Measurements from ENCODE around the gene BRINP2. TPM values are rescaled to one million over a fixed set of nuclear protein-coding genes. Genes with fewer than 3 reads are reported as not detected.

The BRINP2 gene
- total and polyA plus RNA-seq, 2 of the 13 experiments (the other 11 are each of a cell fraction or from before 2014, with no cell fraction given), result 0.08 to 0.20 TPM

DNA sequence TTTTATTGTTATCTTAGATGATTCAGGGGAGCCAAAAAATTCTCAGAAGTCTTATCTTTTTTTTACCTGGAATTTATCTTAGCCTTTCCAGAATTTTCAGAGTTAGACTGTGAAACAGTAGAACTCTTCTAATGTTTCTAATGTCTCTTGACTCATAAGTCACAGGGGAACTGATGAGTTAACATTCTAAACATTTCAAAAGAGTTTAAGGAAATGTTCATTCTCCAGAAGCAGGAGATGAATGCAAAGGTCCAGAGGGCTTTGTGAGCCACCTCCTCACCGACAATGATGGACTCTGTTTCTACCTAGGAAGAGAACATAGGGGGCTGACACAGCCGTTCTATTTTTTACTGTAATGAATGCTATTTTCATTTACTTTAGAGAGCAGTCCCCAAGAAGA lies 157.5 kb downstream of the BRINP2 start (continued):
- TF ChIP-seq, protein P1, sequence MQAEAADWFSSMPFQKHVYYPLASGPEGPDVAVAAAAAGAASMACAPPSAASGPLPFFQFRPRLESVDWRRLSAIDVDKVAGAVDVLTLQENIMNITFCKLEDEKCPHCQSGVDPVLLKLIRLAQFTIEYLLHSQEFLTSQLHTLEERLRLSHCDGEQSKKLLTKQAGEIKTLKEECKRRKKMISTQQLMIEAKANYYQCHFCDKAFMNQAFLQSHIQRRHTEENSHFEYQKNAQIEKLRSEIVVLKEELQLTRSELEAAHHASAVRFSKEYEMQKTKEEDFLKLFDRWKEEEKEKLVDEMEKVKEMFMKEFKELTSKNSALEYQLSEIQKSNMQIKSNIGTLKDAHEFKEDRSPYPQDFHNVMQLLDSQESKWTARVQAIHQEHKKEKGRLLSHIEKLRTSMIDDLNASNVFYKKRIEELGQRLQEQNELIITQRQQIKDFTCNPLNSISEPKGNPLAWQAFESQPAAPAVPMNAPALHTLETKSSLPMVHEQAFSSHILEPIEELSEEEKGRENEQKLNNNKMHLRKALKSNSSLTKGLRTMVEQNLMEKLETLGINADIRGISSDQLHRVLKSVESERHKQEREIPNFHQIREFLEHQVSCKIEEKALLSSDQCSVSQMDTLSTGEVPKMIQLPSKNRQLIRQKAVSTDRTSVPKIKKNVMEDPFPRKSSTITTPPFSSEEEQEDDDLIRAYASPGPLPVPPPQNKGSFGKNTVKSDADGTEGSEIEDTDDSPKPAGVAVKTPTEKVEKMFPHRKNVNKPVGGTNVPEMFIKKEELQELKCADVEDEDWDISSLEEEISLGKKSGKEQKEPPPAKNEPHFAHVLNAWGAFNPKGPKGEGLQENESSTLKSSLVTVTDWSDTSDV (CRISPR knock-in tag; IDR thresholded peaks at IDR 0.05), result no peak
- TF ChIP-seq ZNF318 (CRISPR knock-in tag; IDR thresholded peaks at IDR 0.05) (no peak), RAD21 (CRISPR knock-in tag; IDR thresholded peaks at IDR 0.05) (no peak), ZNF484 (CRISPR knock-in tag; IDR thresholded peaks at IDR 0.05; ENCODE audit: borderline replicate concordance, low read depth) (no peak), ZNF75D (CRISPR knock-in tag; IDR thresholded peaks at IDR 0.05; ENCODE audit: borderline replicate concordance) (no peak), ZNF136 (CRISPR knock-in tag; IDR thresholded peaks at IDR 0.05; ENCODE audit: low read depth) (no peak), GLI4 (CRISPR knock-in tag; IDR thresholded peaks at IDR 0.05; ENCODE audit: borderline replicate concordance) (no peak), PATZ1 (CRISPR knock-in tag; IDR thresholded peaks at IDR 0.05) (no peak), RFX1 (IDR thresholded peaks at IDR 0.05) (no peak), IRF9 (CRISPR knock-in tag; IDR thresholded peaks at IDR 0.05; ENCODE audit: borderline replicate concordance) (no peak)
- TF ChIP-seq, protein P2, sequence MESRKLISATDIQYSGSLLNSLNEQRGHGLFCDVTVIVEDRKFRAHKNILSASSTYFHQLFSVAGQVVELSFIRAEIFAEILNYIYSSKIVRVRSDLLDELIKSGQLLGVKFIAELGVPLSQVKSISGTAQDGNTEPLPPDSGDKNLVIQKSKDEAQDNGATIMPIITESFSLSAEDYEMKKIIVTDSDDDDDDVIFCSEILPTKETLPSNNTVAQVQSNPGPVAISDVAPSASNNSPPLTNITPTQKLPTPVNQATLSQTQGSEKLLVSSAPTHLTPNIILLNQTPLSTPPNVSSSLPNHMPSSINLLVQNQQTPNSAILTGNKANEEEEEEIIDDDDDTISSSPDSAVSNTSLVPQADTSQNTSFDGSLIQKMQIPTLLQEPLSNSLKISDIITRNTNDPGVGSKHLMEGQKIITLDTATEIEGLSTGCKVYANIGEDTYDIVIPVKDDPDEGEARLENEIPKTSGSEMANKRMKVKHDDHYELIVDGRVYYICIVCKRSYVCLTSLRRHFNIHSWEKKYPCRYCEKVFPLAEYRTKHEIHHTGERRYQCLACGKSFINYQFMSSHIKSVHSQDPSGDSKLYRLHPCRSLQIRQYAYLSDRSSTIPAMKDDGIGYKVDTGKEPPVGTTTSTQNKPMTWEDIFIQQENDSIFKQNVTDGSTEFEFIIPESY (CRISPR knock-in tag; IDR thresholded peaks at IDR 0.05), result no peak
